HepG2 (cell line): ENCODE data around the gene MEX3D. TPM values are rescaled to one million over a fixed set of nuclear protein-coding genes. Genes with fewer than 3 reads are reported as not detected.

Experiments used
- ATAC-seq: fragments of 200-7000 bp; cut with Tn5 transposase; 3 replicates; pipeline ENCODE4 v1.9.1; 2020; ENCODE audit warnings: mild to moderate bottlenecking, moderate library complexity
- BruUV-seq: library from RNA; stranded (reverse); fragments of 400-500 nt; replicated peaks from 2 replicates; lab custom pipeline; 2021; lab: Mats Ljungman, UMichigan
- CTCF ChIA-PET: fragments of 300-600 bp; formaldehyde crosslinking; extraction: SDS; loops from one replicate; lab custom pipeline; 2021; ENCODE audit warnings: low total read pairs, inconsistent platforms, low intra/inter-chr PET ratio; lab: Yijun Ruan, JAX
- POLR2A ChIA-PET: fragments of 350-600 bp; sonication (Branson Sonifier 250); formaldehyde crosslinking; loops from one replicate; lab custom pipeline; 2020; ENCODE audit warnings: antibody characterized with exemption, inconsistent platforms; lab: Yijun Ruan, JAX
- DNase-seq: peaks from one replicate; pipeline ENCODE4 v3.0.0-alpha.2; 2015; ENCODE audit warnings: low spot score
- FAIRE-seq: peaks from 3 replicates; lab custom pipeline; 2011; peaks lifted over from hg19 to GRCh38; lab: Jason Lieb, UNC
- H2AFZ ChIP-seq: one replicate; pipeline ENCODE4 v1.6.1; 2011; ENCODE audit warnings: low read length, inconsistent platforms
- H3K27ac ChIP-seq: fragments of 300-600 bp; 3 replicates; pipeline ENCODE4 v1.8.0; 2011; ENCODE audit warnings: mixed run types, mild to moderate bottlenecking, mixed read lengths, low read length, inconsistent platforms; ENCODE audit not compliant: insufficient read depth; ENCODE audit errors: extremely low read length
- H3K27me3 ChIP-seq, 2 experiments: fragments of 200-600 bp in 1 of 2; 2 replicates in 1 of 2; 3 replicates in 1 of 2; pipeline versions ENCODE4 v1.6.0 to v1.8.0; 2011; ENCODE audit warnings: low read length in 2 of 2, mild to moderate bottlenecking in 2 of 2, moderate library complexity in 2 of 2, inconsistent platforms in 1 of 2; ENCODE audit not compliant: insufficient read depth in 2 of 2, control insufficient read depth in 1 of 2
- H3K36me3 ChIP-seq, 2 experiments: fragments of 200-600 bp in 1 of 2; replicated peaks in 1 of 2; 2 replicates in 1 of 2; 3 replicates in 1 of 2; pipeline versions ENCODE4 v1.5.1 to v1.8.0; 2011; ENCODE audit warnings: low read length in 2 of 2, inconsistent platforms in 1 of 2; ENCODE audit not compliant: insufficient read depth in 2 of 2, control insufficient read depth in 1 of 2
- H3K4me1 ChIP-seq: 2 replicates; pipeline ENCODE4 v1.5.1; 2012; ENCODE audit warnings: low read length, inconsistent platforms; ENCODE audit not compliant: insufficient read depth
- H3K4me2 ChIP-seq: 2 replicates; pipeline ENCODE4 v1.6.0; 2011; ENCODE audit warnings: low read depth, low read length, inconsistent platforms
- H3K4me3 ChIP-seq, 3 experiments: fragments of 200-600 bp in 1 of 3; sonication (generic), shearing (Covaris generic) in 1 of 3; replicated peaks in 1 of 3; 2 replicates each; pipeline ENCODE4 v1.5.1; 2011 to 2016; ENCODE audit warnings: low read length in 3 of 3, inconsistent platforms in 2 of 3, low read depth in 2 of 3, mild to moderate bottlenecking in 2 of 3, control low read depth in 1 of 3, mixed read lengths in 1 of 3; ENCODE audit not compliant: insufficient read depth in 1 of 3
- H3K79me2 ChIP-seq: one replicate; pipeline ENCODE4 v1.6.1; 2011; ENCODE audit warnings: low read length, inconsistent platforms; ENCODE audit not compliant: insufficient read depth
- H3K9ac ChIP-seq: 2 replicates; pipeline ENCODE4 v1.6.0; 2011; ENCODE audit warnings: mild to moderate bottlenecking, low read depth, low read length, inconsistent platforms; ENCODE audit not compliant: insufficient read depth
- H3K9me3 ChIP-seq: 2 replicates; pipeline ENCODE4 v1.5.1; 2012; ENCODE audit warnings: mild to moderate bottlenecking, low read length
- H4K20me1 ChIP-seq: 2 replicates; pipeline ENCODE4 v1.6.0; 2011; ENCODE audit warnings: inconsistent platforms, mild to moderate bottlenecking, low read length, moderate library complexity; ENCODE audit not compliant: insufficient read depth
- ETS1 ChIP-seq: sonication (generic); formaldehyde crosslinking; IDR thresholded peaks from 2 replicates; pipeline ENCODE4 v1.4.0; 2020; ENCODE audit warnings: missing genetic modification reagents
- GABPB1 ChIP-seq: IDR thresholded peaks from 2 replicates; pipeline ENCODE4 v1.6.1; 2016; ENCODE audit warnings: mild to moderate bottlenecking, missing genetic modification reagents, moderate library complexity, missing compliant biosample characterization
- IKZF5 ChIP-seq: IDR thresholded peaks from 2 replicates; pipeline ENCODE4 v1.6.1; 2018; ENCODE audit warnings: missing genetic modification reagents, mild to moderate bottlenecking, missing compliant biosample characterization
- PCBP1 ChIP-seq: fragments of 200-400 bp; formaldehyde crosslinking; IDR thresholded peaks from 2 replicates; pipeline ENCODE4 v1.6.1; 2017; ENCODE audit warnings: mild to moderate bottlenecking, low read depth, low read length, borderline replicate concordance
- PRDM15 ChIP-seq: sonication (generic); formaldehyde crosslinking; IDR thresholded peaks from 2 replicates; pipeline ENCODE4 v1.4.0; 2020; ENCODE audit warnings: missing genetic modification reagents
- SPEN ChIP-seq: sonication (generic); formaldehyde crosslinking; IDR thresholded peaks from 2 replicates; pipeline ENCODE4 v1.5.1; 2020; ENCODE audit warnings: low read depth, mild to moderate bottlenecking, missing genetic modification reagents
- ZBTB2 ChIP-seq: sonication (generic); formaldehyde crosslinking; IDR thresholded peaks from 2 replicates; pipeline ENCODE4 v1.8.0; 2022; ENCODE audit warnings: low read depth, missing genetic modification reagents
- ZNF772 ChIP-seq: sonication (generic); formaldehyde crosslinking; IDR thresholded peaks from 2 replicates; pipeline ENCODE4 v1.5.0; 2020; ENCODE audit warnings: mild to moderate bottlenecking, missing genetic modification reagents
- ZUFSP ChIP-seq: sonication (generic); formaldehyde crosslinking; IDR thresholded peaks from 2 replicates; pipeline ENCODE4 v1.9.0; 2021; ENCODE audit warnings: missing genetic modification reagents, mild to moderate bottlenecking, borderline replicate concordance
- WGBS: methylation state at CpG from one replicate; pipeline ENCODE4 v1.1.6; 2017; ENCODE audit warnings: low lambda C conversion rate; 5-methylcytosine and 5-hydroxymethylcytosine counted together
- in situ Hi-C: cut with HindIII; loops from 2 replicates; pipeline ENCODE4 v1.10.0; 2017; ENCODE audit warnings: low pct_unique_long_range_greater_than_20kb; ENCODE audit not compliant: extremely low pct_ligation_motif_present
- intact Hi-C: fragments of 100-400 bp; cut with micrococcal nuclease; formaldehyde crosslinking; loops from one replicate; pipeline ENCODE4 v1.10.0; 2022; ENCODE audit not compliant: unreplicated experiment
- polyA plus RNA-seq, 8 experiments: library from polyadenylated mRNA; depleted of rRNA in 3 of 8; stranded (reverse) in 7 of 8; unstranded in 1 of 8; fragments of >200 nt; fragmentation: Illumina TruSeq in 4 of 8; extraction: Trizol in 4 of 8; gene quantifications; 2 replicates each; pipeline versions ENCODE4 v1.2.1 to v1.2.3, GENCODE V29; 2011 to 2016; ENCODE audit warnings: low read depth in 4 of 8, missing spikeins in 1 of 8, mixed read lengths in 1 of 8; ENCODE audit not compliant: insufficient read depth in 1 of 8
- total RNA-seq, 5 experiments: library from RNA; depleted of rRNA; stranded (reverse); fragments of >200 nt; fragmentation: Illumina TruSeq; extraction: Trizol; gene quantifications; 2 replicates each; pipeline ENCODE4 v1.2.3, GENCODE V29; 2016; ENCODE audit warnings: low read depth in 1 of 5

MEX3D gene
- total and polyA plus RNA-seq, 2 of the 13 experiments (the other 11 are each of a cell fraction or from before 2014, with no cell fraction given) = 3.6 to 17.1 TPM

GRCh38 chr19:1512671-1513498, 55.2 kb downstream of the MEX3D start, which contains the start of gene ADAMTSL5:
Gene ADAMTSL5, minus strand, starts transcription at chr19:1513019. Its CDS starts 2,076 bp downstream, at chr19:1510943.
- no peaks in the 10 kb centered on the region for H3K36me3 ChIP-seq
- H4K20me1 ChIP-seq = no peaks in the 10 kb centered on the region
- DNase-seq = peak; percentile 40
- 16% methylated on average over 4 of the region's 78 CpGs for WGBS
- H3K79me2 ChIP-seq = no peaks in the 10 kb centered on the region
- peak; percentile 65 for ATAC-seq
- ChIA-PET CTCF (interaction anchor here (1.3 to 2.1 kb wide), 3 partner anchors 10 to 75 kb away, joined by 4 to 8 read pairs (median 5); partner anchors contain the start of gene RPS15), POLR2A (no interaction called here)
- BruUV-seq = no TSS peak
- no peaks in the 10 kb centered on the region for H3K9me3 ChIP-seq
- no peak within 1 kb of the TSS for H2AFZ ChIP-seq
- intact Hi-C loops = no loop called here
- H3K4me2 ChIP-seq = peak within 1 kb of the TSS; percentile 75
- no peak for FAIRE-seq
- peak within 1 kb of the TSS; percentile 50 to 73 (median 71); a peak in 5 of 6 replicates for H3K4me3 ChIP-seq
- H3K27ac ChIP-seq = no peak within 1 kb of the TSS
- in situ Hi-C loops = loop anchor here (5.0 kb wide), 1 partner anchor 56 kb away; no protein-coding TSS in a partner anchor
- peaks cover 0 to 9% of the 10 kb centered on the region in 2 experiments; a peak in 2 of 5 replicates for H3K27me3 ChIP-seq
- H3K9ac ChIP-seq = peak within 1 kb of the TSS; percentile 43
- H3K4me1 ChIP-seq = peaks cover 34% of the 10 kb centered on the region
- 0 out of 2 replicates have a peak, but pooled peaks have one; percentile 25 for TF ChIP-seq IKZF5 (CRISPR knock-in tag)
- TF ChIP-seq ZNF772 (CRISPR knock-in tag) = peak; percentile 24; the same call in 1 of the 2 replicates
- peak; percentile 93 for TF ChIP-seq GABPB1 (CRISPR knock-in tag)
- no peak for TF ChIP-seq ZUFSP (CRISPR knock-in tag)
- 0 out of 2 replicates have a peak, but pooled peaks have one; percentile 63 for TF ChIP-seq PCBP1
- no peak for TF ChIP-seq PRDM15 (CRISPR knock-in tag)
- TF ChIP-seq SPEN (CRISPR knock-in tag) = peak; percentile 70
- peak; percentile 42 for TF ChIP-seq ZBTB2 (CRISPR knock-in tag)
- TF ChIP-seq ETS1 (CRISPR knock-in tag) = no peak
